Right lobe of liver (tissue), 4 donors: ENCODE results near the gene C4BPA.

ENCODE experiments used
- POLR2A ChIP-seq: fragments of 450-650 bp; IDR thresholded peaks from one replicate; pipeline ENCODE4 v1.6.1; 2017; ENCODE audit warnings: antibody characterized with exemption, mild to moderate bottlenecking
- TF ChIP-seq, protein P1 (sequence below), 4 donors: fragments of 200-600 bp in 3 of 4; fragments of 450-650 bp in 1 of 4; IDR thresholded peaks; one replicate each; pipeline versions ENCODE4 v1.5.1 to v1.8.0; 2016 to 2022; ENCODE audit warnings: antibody characterized with exemption in 4 of 4, mild to moderate bottlenecking in 2 of 4
- donor health status: DM: no; HTN: no; CAD: no.
- donor health status: DM: no; HTN: no; CAD: no.
- donor health status: DM: no; HTN: yes; CAD: no.

- TF ChIP-seq, protein P1, sequence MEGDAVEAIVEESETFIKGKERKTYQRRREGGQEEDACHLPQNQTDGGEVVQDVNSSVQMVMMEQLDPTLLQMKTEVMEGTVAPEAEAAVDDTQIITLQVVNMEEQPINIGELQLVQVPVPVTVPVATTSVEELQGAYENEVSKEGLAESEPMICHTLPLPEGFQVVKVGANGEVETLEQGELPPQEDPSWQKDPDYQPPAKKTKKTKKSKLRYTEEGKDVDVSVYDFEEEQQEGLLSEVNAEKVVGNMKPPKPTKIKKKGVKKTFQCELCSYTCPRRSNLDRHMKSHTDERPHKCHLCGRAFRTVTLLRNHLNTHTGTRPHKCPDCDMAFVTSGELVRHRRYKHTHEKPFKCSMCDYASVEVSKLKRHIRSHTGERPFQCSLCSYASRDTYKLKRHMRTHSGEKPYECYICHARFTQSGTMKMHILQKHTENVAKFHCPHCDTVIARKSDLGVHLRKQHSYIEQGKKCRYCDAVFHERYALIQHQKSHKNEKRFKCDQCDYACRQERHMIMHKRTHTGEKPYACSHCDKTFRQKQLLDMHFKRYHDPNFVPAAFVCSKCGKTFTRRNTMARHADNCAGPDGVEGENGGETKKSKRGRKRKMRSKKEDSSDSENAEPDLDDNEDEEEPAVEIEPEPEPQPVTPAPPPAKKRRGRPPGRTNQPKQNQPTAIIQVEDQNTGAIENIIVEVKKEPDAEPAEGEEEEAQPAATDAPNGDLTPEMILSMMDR (IDR thresholded peaks at IDR 0.05), result no peak
- no peak for TF ChIP-seq POLR2A
These were observed 69.4 kb downstream of the C4BPA start for GRCh38 chr1:207173396-207173795.
